ENCODE measurements around the gene CHCHD4.
A peak's percentile ranks its signal among the peaks of the same experiment; 100 is the strongest.

Gene CHCHD4
- 1.5 to 14.5 (median 8.7) reads per million in 18 experiments for total RNA-seq

GRCh38 chr3:14124615-14125192, at the start of gene CHCHD4, which contains the start of gene TMEM43:
Gene CHCHD4 (minus strand): TSS chr3:14124870. CDS start chr3:14124676, 194 bp downstream.
Gene TMEM43 (plus strand): TSS chr3:14125052. CDS start chr3:14125194, 142 bp downstream.
- DNase-seq, result peak; percentile 99 to 100

DNA sequence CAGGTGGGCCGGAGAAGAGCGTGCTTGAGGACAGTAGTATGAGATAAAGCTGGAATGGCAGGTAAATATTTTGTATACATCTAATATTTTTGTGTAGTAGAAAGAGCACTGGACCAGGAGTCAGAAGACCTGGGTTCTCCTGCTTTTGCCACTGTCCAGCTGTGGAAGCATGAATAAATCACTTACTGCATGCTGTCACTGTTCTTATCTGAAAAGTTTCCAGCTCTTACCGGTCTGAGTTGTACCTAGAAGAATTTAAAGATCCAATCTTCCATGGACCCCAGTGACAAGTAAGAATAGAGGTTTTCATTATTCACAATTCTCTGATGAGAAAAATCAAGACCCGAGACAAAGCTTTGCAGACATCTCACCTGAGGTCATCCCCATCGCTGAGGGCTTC, 47.8 kb upstream of the CHCHD4 start:
- no peak for DNase-seq

DNA sequence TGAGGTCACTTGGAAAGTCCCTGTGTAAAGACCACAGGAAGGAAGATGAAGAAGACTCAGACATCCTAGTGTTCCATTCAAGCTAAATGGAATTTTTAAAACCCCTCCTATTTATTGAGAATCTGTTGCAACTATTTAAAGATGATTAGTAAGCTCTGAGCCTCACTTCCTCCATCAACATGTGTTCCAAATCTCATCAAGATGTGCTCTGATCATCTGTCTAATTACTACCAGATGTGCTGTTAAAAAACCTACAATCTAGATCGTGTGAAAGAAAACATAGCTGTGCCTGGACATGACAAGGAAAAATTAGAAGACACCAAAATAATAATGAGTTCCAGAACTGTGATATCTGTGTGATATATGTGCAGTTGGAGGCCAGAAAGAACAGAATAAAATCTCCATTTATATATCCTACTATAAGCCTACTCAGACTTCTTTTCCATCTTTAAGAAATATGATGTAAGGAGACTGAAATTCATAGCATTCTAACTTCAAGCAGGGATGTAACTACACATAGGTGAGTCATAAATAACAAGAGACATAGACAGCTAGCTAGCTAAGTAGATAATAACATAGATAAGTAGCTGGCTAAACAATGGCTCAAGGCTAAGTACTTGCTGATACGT, 46.0 kb upstream of the CHCHD4 start:
- no peak for DNase-seq

DNA sequence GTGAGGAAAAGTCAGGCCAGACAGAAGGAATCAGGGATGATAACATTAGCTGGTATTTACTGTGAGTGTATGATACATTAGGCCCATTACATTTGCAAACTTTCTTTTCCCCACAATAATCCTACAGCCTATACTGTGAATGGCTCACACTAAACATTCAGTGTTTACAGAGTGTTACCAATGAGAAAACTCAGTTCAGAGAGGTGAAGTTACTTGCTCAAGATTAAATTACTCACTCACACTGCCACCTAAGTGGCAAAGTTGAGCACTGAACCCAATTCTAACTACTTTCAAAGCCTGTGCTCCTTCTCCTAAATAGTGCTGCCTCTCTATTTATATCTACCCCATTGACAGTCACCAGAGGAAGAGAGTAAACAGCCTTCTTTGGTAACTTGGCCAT, 45.2 kb upstream of the CHCHD4 start:
- DNase-seq, result no peak

- peak in 1 of 2 donors; percentile 19 for DNase-seq
Observed at GRCh38 chr3:14169435-14169834, 44.8 kb upstream of the CHCHD4 start.

- DNase-seq, result peak; percentile 16 to 62
Observed at GRCh38 chr3:14166877-14167603, 42.4 kb upstream of the CHCHD4 start.

- DNase-seq, result peak; percentile 39 to 41
Observed at GRCh38 chr3:14162178-14162577, 37.5 kb upstream of the CHCHD4 start.

DNA sequence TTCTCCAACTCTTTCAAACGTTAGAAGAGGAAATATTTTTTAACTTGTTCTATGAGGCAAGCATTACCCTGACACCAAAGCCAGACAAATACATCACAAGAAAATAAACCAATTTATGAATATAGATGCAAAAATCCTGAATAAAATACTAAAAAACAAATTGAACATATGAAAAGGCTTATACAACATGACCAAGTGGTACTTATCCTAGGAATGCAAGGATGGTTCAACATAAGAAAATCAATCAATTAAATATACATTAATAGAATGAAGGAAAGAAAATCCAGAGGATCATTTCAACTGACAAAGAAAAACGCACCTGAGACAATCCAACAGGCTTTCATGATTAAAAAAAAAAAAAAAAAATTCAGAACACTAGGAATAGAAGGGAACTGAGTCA, 36.6 kb upstream of the CHCHD4 start:
- DNase-seq, result no peak

DNA sequence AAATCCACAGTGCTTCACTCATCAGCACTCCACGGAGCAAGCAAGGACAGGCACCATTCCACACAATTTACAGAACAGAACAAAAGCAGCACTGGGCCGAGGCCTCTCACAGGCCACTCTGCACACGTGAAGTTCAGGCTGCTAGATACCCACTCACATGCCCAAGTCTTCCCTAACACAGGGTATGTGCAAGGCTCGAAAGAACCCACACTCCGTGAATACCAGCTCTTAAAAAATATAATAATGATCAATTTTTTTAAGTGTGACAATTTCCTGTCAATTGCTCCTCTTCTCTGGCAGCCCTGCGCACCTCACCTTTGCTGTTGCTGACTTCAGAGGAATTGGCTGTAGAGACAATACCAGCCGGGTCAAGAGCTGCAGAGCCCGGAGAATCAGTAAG, 34.8 kb upstream of the CHCHD4 start:
- no peak for DNase-seq

GRCh38 chr3:14158370-14158769, 33.7 kb upstream of the CHCHD4 start:
- DNase-seq, result no peak

DNA sequence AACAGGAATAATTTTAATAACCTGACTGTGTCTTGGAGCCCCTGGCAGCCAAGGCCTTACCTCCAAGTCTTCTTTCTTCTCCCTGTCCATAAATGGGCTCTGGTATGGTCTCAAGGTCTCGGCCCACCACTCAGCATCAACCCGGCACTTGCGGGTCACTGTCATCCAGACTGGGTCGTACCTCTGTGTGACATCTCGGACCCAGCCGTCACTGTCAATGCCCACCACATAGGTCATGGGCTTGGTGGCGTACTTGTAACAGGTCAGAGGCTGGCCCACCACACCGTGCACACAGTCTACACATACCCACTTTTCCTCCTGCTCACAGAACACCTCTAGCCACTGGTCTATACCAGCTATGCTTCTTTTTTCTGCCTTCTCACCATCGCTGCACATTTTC, 33.3 kb upstream of the CHCHD4 start:
- DNase-seq, result no peak

GRCh38 chr3:14156843-14157561, 32.3 kb upstream of the CHCHD4 start:
- no peak for DNase-seq

DNA sequence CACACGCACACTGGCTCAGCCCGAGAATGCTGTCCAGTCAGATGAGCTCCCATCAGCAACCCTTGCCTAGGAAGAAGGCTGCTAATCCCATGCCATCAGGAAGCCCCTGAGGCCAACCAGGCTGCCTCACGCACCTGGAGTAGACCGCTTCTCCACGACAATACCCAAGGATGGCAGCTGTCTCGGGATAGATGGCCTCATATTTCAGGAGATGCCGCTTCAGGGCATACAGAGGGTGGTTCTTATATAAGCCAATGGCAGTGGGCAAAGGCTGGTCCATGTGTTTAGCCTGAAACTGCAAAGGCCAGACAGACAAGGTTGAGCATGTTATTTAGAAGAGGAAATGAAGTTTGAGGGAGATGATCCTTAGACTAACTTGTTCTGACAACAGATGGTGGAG, 31.5 kb upstream of the CHCHD4 start:
- DNase-seq, result no peak

GRCh38 chr3:14154895-14155440, 30.3 kb upstream of the CHCHD4 start:
- peak; percentile 80 to 89 for DNase-seq

GRCh38 chr3:14154276-14154675, 29.6 kb upstream of the CHCHD4 start:
- peak; percentile 69 to 90 for DNase-seq

DNA sequence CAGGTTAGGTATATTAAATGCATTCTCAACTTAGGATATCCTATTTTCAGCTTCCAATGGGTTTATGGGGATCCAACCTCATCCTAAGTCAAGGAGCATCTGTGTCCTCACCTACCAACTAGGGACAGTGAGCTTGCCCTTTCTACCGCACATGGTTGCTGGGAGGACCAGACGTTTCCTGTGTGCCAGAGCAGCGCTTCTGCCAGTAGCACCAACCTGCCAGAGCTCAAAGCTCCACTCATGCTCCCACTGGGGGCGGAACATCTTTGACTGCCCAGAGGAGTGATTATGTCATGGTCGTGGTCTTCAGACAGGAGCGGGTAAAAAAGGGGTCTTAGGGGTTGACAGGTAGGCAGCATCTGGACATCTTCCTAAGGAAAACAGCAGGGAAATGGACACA, 29.0 kb upstream of the CHCHD4 start:
- no peak for DNase-seq

DNA sequence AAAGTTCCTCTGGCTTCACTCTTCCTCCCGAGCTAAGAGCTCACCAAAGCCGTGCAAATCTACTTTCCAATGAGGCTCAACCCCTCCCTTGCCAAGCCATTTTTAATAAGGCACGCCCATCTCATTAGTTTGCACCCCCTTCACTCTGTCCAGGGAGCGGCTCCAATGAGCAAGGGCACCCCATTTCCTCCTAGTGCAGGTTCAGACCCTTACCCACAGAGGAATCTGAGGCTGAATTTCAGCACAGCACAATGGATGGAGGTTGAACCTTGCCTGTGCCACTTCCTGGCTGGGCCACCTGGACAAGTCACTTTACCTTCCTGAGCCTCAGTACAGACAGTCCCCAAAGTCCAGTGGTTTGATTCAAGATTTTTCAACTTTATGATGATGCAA, 28.3 kb upstream of the CHCHD4 start:
- no peak for DNase-seq

DNA sequence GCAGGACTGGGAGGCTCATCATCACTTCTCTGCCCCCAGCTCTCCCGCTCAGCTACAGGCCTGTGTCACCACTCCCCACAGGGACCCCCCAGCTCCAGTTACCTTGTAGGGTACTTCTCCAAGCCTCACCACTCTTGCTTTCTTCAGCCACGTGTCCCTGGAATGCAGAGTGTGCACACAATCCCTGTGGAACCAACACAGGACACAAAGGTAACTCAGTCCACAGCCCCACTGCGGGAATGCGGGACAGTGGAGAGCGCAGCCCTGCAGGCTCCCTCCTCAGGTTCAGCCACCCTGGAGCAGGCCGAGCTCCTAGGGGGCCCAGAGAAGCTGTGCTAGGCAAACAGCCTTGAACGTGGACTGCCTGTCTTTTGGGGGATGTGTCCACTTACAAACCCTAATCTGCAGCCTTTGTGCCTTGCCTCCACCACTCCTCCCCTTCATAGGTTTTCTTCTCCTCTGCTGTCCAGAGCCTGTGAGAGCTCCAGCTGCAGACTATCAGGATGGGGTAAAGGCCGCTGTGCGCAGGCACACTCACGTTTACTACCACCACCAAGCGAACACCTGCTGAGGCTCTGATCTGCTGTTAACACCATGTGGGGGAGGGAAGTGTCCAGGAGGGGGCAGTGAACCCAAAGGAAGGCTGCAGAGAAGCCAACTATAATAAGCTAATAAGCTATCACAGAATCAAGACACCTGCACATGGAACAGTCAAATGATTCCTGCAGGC, 27.7 kb upstream of the CHCHD4 start:
- DNase-seq, result peak in 1 of 2 donors; percentile 33

- DNase-seq, result no peak
Observed at GRCh38 chr3:14151471-14152083, 26.9 kb upstream of the CHCHD4 start.

DNA sequence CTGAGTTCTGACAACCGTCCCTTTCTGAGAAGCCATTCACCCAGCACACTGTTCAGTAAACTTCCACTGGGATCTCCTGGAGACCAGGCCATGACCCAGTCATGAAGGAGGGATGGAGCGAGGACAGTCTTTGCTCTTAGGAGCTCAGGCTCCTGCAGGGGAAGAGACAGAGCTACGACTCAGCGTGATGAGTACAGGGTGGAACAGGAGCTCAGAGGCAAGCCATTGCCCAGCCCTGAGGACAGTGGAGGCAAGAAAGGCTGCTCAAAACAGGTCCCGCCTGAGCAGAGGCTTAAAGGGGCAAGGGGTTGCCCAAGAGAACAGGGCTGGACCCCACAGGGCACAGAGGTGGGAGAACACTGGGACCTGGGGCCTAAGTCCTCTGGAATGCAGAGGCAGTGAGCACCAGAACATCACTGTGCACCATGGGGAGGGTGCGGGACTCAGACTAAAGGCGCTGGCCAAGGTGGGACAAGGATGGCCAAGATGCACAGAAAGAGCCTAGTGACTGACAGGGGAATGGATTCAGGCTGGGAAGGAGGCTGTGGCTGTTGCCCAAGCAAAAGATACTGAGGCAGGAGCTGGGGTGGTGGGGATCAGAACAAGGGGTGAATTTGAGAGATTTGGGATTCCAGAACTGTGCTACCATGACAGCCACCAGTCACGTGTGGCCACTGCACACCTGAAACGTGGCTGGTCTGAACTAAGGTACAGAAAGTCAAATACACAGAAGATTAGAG, 26.0 kb upstream of the CHCHD4 start:
- DNase-seq, result no peak

DNA sequence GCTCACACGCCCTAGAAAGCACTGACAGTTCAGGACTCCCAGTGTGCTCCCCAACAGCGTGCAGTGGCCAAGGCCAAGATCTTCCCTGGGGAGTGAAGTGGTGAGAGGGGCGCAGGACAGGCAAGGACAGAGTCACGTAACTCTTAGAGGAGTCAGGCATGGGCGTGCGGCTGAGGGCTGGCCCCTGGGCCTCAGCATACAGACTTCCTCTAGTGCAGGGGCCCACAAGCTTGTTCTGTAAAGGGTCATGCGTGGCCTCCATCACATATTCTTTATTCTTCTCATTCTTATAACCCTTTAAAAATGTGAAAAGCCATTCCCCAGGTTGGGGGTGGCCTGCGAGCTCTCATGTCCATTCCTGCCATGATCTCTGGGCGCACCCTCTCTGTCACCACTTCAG, 25.4 kb upstream of the CHCHD4 start:
- DNase-seq, result no peak
